ENCODE data around the gene NOX3.

DNA sequence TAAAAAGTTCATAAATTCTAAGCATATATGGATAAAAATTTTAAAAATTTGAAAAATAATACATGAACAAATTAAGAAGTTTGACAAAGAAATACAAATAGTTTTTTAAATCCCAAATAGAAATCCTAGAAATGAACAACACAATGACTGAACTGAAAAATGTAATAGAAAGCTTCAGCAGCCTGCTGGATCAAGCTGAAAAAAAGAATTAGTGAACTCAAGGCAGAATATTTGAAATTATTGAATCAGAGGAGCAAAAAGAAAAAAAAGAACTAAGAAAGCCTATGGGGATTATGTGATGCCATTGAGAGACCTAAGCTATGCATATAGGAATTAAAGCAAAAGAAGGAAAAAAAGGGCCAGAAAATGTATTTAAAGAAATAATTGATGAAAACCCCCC lies 101.5 kb downstream of the NOX3 start:
- TF ChIP-seq, protein P1, sequence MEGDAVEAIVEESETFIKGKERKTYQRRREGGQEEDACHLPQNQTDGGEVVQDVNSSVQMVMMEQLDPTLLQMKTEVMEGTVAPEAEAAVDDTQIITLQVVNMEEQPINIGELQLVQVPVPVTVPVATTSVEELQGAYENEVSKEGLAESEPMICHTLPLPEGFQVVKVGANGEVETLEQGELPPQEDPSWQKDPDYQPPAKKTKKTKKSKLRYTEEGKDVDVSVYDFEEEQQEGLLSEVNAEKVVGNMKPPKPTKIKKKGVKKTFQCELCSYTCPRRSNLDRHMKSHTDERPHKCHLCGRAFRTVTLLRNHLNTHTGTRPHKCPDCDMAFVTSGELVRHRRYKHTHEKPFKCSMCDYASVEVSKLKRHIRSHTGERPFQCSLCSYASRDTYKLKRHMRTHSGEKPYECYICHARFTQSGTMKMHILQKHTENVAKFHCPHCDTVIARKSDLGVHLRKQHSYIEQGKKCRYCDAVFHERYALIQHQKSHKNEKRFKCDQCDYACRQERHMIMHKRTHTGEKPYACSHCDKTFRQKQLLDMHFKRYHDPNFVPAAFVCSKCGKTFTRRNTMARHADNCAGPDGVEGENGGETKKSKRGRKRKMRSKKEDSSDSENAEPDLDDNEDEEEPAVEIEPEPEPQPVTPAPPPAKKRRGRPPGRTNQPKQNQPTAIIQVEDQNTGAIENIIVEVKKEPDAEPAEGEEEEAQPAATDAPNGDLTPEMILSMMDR (IDR thresholded peaks at IDR 0.05; ENCODE audit: borderline replicate concordance, extremely low read depth, low read length, poor library complexity, severe bottlenecking), result no peak
- no peak for TF ChIP-seq EZH2 (IDR thresholded peaks at IDR 0.05; ENCODE audit: borderline replicate concordance, low read depth, low read length, severe bottlenecking)

Measured in DND-41 (cell line).